Dedifferentiated amniotic fluid mesenchymal stem cell (primary cell): ENCODE measurements around the gene GAGE12E.
"Not testable (repeated sequence)": the region's sequence is repeated elsewhere in the genome, so short reads cannot be mapped to it uniquely, and the experiment has no call there.

Source experiments
- DNase-seq: peaks from one replicate; pipeline ENCODE4 v3.0.0-alpha.2; 2016; ENCODE audit errors: extremely low spot score

GAGE12E gene

GRCh38 chrX:49550989-49551388 is at the start of gene GAGE12E:
Gene GAGE12E (plus strand): TSS chrX:49551289. CDS start chrX:49552444, 1,155 bp downstream.
- not testable (repeated sequence) for DNase-seq

GRCh38 chrX:49531877-49532276 is 19.2 kb upstream of the GAGE12E start, which contains the start of gene GAGE12C:
Gene GAGE12C (plus strand): TSS chrX:49532177. CDS start chrX:49533332, 1,155 bp downstream.
- not testable (repeated sequence) for DNase-seq

GRCh38 chrX:49541433-49541832 is 9.7 kb upstream of the GAGE12E start, which contains the start of gene GAGE12D:
Gene GAGE12D (plus strand): TSS chrX:49541733. CDS start chrX:49542888, 1,155 bp downstream.
- not testable (repeated sequence) for DNase-seq

GRCh38 chrX:49560542-49560941 is 9.5 kb downstream of the GAGE12E start, which contains the start of gene GAGE12F:
Gene GAGE12F (plus strand): TSS chrX:49560842. CDS start chrX:49561997, 1,155 bp downstream.
- not testable (repeated sequence) for DNase-seq

- DNase-seq = not testable (repeated sequence)
These were observed 17.6 kb downstream of the GAGE12E start for GRCh38 chrX:49568728-49569127.

GRCh38 chrX:49569152-49569551 is 18.1 kb downstream of the GAGE12E start:
- DNase-seq = not testable (repeated sequence)

- not testable (repeated sequence) for DNase-seq
These were observed 19.0 kb downstream of the GAGE12E start, which contains the start of gene GAGE12G for GRCh38 chrX:49570100-49570499. Gene GAGE12G (plus strand): TSS chrX:49570400. CDS start chrX:49571555, 1,155 bp downstream.

- DNase-seq = not testable (repeated sequence)
These were observed 28.6 kb downstream of the GAGE12E start, which contains the start of gene GAGE12H for GRCh38 chrX:49579649-49580048. Gene GAGE12H (plus strand): TSS chrX:49579949. CDS start chrX:49581104, 1,155 bp downstream.

- DNase-seq = not testable (repeated sequence)
These were observed 38.1 kb downstream of the GAGE12E start, which contains the start of gene GAGE2A for GRCh38 chrX:49589196-49589595. Gene GAGE2A (plus strand): TSS chrX:49589496. CDS start chrX:49590651, 1,155 bp downstream.

GRCh38 chrX:49589769-49590478 is 38.8 kb downstream of the GAGE12E start:
- DNase-seq = not testable (repeated sequence)

GRCh38 chrX:49590488-49590887 is 39.4 kb downstream of the GAGE12E start:
- DNase-seq = not testable (repeated sequence)

- not testable (repeated sequence) for DNase-seq
These were observed 47.6 kb downstream of the GAGE12E start, which contains the start of gene GAGE1 for GRCh38 chrX:49598720-49599119. Gene GAGE1 (plus strand): TSS chrX:49599020. CDS start chrX:49600175, 1,155 bp downstream.
